GM12873 (cell line): ENCODE measurements around the gene PTPRM.

ENCODE experiments used
- CTCF ChIP-seq: IDR thresholded peaks from 2 replicates; pipeline ENCODE4 v1.5.1; 2012; ENCODE audit warnings: low read depth, mild to moderate bottlenecking, moderate library complexity, low read length, control low read depth; ENCODE audit not compliant: insufficient read depth; ENCODE audit errors: missing control alignments

PTPRM gene

GRCh38 chr18:8403713-8404112 is 836.6 kb downstream of the PTPRM start:
- TF ChIP-seq CTCF = no peak

DNA sequence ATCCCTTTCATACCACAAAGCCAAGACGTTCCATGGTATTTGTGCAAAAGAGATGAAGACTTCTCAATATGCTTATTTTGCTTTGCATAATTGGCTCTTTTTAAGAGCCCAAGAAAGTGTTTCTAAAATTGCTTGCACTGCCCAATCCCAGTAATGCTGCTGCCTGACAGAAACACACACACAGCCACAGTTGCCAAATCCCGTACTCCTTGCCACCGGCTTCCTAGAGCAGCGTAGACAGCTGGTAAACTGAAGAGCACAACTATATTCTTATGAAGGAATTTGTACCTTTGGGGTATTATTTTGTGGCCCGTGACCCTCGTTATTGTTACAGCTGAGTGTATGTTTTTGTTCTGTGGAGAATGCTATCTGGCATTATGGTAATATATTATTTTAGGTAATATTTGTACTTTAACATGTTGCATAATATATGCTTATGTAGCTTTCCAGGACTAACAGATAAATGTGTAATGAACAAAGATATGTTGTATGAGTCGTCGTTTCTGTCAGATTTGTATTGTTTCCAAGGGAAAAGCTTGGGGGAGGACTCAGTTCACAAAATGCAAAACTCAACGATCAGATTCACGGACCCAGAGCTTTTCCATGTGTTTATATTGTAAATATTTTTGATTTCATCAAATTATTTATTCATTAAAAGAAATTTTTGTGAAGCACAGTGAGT is 839.2 kb downstream of the PTPRM start:
- no peak for TF ChIP-seq CTCF

DNA sequence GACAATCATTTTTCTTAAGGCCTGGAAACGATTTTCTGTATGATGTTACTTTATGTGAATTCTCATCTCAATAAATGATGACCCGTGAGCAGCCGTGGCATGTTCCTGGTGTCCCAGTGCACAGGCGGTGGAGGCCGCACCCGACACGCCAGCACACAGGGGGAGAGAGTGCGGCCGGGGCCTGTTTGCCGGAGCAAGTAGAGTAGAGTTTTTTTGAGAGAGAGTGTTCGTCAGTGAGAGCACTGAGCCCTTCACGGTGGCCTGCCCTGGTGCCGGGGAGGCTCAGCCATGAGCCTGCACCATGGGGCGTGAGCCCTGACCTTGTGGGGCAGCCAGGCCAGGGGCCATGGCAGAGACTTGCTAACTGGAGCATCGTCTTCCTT is 839.7 kb downstream of the PTPRM start:
- no peak for TF ChIP-seq CTCF

DNA sequence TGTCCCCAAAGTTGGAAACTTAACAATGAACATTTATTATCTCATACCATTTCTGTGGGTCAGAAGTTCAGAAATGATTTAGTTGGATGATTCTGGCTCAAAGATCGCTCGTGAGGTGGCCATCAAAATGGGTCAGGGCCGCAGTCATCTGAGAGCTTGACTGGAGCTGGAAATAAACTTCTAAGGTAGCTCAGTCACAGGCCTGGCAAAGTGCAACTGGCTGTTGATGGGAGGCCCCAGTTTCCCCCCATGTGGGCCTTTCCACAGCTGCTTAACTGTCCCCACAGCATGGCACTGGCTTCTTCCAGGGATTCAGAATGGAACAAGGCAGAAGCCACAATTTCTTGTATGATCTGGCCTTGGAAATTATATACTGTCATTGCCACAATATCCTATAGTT is 842.0 kb downstream of the PTPRM start:
- no peak for TF ChIP-seq CTCF

DNA sequence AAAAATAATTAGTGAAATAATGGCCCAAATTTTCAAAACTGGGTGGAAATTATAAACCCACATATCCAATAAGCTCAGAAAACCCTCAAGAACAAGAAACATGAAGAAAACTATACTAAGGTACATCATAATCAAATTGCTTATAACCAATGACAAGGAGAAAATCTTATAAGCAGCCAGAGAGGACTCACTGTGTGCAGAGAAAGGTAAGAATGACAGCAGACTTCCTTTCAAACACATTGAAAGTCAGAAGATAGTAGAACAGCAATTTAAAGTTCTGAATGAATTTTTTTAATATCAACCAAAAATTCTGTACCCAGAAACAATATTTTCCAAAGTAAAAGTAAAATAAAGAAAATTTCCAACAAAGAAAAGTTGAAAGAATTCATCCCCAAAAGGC is 844.4 kb downstream of the PTPRM start:
- TF ChIP-seq CTCF = no peak

DNA sequence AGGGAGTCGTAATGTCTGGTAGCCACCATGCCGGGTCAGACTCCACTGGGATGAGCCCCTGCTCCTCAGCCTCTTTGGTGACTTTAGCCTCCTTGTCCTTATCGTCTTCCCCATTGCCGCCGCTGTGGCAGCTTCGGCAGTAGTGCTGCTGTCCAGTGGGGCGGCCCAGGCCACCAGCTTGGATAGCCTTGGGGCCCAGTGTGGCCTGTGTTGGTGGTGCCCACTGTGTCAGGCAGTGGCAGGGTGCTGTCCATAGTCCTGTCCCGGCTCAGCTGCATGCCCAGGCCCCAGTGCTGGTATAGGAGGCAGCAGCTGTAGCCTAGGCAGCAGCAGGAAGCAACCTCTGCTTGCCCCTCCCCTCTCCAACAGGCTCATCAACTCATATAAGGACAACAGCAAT is 845.0 kb downstream of the PTPRM start:
- TF ChIP-seq CTCF = no peak

- TF ChIP-seq CTCF = no peak
Measured at GRCh38 chr18:8413189-8413588, 846.1 kb downstream of the PTPRM start.

DNA sequence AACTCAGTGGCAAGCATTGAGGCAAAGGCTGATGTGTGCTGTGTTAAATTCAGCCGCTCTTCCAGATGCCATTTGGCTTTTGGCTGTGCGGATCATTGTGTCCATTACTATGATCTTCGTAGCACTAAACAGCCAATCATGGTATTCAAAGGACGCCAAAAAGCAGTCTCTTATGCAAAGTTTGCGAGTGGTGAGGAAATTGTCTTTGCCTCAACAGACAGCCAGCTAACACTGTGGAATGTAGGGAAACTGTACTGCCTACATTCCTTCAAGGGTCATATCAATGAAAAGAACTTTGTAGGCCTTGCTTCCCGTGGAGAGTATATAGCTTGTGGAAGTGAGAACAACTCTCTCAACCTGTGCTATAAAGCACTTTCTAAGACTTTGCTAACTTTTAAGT is 846.6 kb downstream of the PTPRM start:
- no peak for TF ChIP-seq CTCF
